Effector CD4-positive, alpha-beta T cell (primary cell): ENCODE results near the gene CCDC14.
"Not testable (repeated sequence)": the region's sequence is repeated elsewhere in the genome, so short reads cannot be mapped to it uniquely, and the experiment has no call there.

Source experiments
- DNase-seq: peaks from one replicate; pipeline ENCODE4 v3.0.0-alpha.2; 2020
- total RNA-seq: gene quantifications from one replicate; lab custom pipeline; 2026; lab: John Stamatoyannopoulos, UW

The CCDC14 gene
- total RNA-seq = 78.2 reads per million, percentile 78 among the genes with 10 or more reads in this experiment

GRCh38 chr3:123960781-123961507, at the start of gene CCDC14:
CCDC14 (minus strand) TSS chr3:123961229; CDS start chr3:123961173, 56 bp downstream.
- DNase-seq = peak; percentile 65

GRCh38 chr3:124008321-124008720, 47.3 kb upstream of the CCDC14 start:
- not testable (repeated sequence) for DNase-seq

- no peak for DNase-seq
Observed at GRCh38 chr3:124007186-124007585, 46.2 kb upstream of the CCDC14 start.

GRCh38 chr3:124002405-124003079, 41.5 kb upstream of the CCDC14 start:
- DNase-seq = not testable (repeated sequence)

- not testable (repeated sequence) for DNase-seq
Observed at GRCh38 chr3:124001366-124001765, 40.3 kb upstream of the CCDC14 start.

GRCh38 chr3:123997543-123997942, 36.5 kb upstream of the CCDC14 start:
- no peak for DNase-seq

GRCh38 chr3:123993818-123994217, 32.8 kb upstream of the CCDC14 start:
- DNase-seq = no peak

GRCh38 chr3:123991730-123992588, 30.9 kb upstream of the CCDC14 start, which contains the start of gene ROPN1:
ROPN1 (minus strand) TSS chr3:123992124; CDS start chr3:123980481, 11,643 bp downstream.
- not testable (repeated sequence) for DNase-seq

- no peak for DNase-seq
Observed at GRCh38 chr3:123986427-123986826, 25.4 kb upstream of the CCDC14 start.

GRCh38 chr3:123984957-123985356, 23.9 kb upstream of the CCDC14 start:
- DNase-seq = no peak

GRCh38 chr3:123984350-123984749, 23.3 kb upstream of the CCDC14 start:
- DNase-seq = no peak

- not testable (repeated sequence) for DNase-seq
Observed at GRCh38 chr3:123981317-123981716, 20.3 kb upstream of the CCDC14 start.

- DNase-seq = no peak
Observed at GRCh38 chr3:123980539-123980938, 19.5 kb upstream of the CCDC14 start.

- DNase-seq = not testable (repeated sequence)
Observed at GRCh38 chr3:123979525-123980501, 18.8 kb upstream of the CCDC14 start.

GRCh38 chr3:123976904-123977303, 15.9 kb upstream of the CCDC14 start:
- not testable (repeated sequence) for DNase-seq

GRCh38 chr3:123976181-123976898, 15.3 kb upstream of the CCDC14 start:
- not testable (repeated sequence) for DNase-seq

- not testable (repeated sequence) for DNase-seq
Observed at GRCh38 chr3:123975030-123975429, 14.0 kb upstream of the CCDC14 start.

GRCh38 chr3:123971406-123971805, 10.4 kb upstream of the CCDC14 start:
- no peak for DNase-seq

GRCh38 chr3:123967260-123967659, 6.2 kb upstream of the CCDC14 start:
- not testable (repeated sequence) for DNase-seq

- DNase-seq = not testable (repeated sequence)
Observed at GRCh38 chr3:123966799-123967198, 5.8 kb upstream of the CCDC14 start.

- not testable (repeated sequence) for DNase-seq
Observed at GRCh38 chr3:123964793-123965192, 3.8 kb upstream of the CCDC14 start.
